Stomach (tissue), 9 donors: ENCODE results near the gene ITGB5. TPM values are rescaled to one million over a fixed set of nuclear protein-coding genes. Genes with fewer than 3 reads are reported as not detected.
A peak's percentile ranks its signal among the peaks of the same experiment; 100 is the strongest.
"Not testable (repeated sequence)": the region's sequence is repeated elsewhere in the genome, so short reads cannot be mapped to it uniquely, and the experiment has no call there.

Source experiments
- DNase-seq, 2 donors: peaks; one replicate each; pipeline versions ENCODE4 v3.0.0 to v3.0.0-alpha.2; 2013 to 2019
- H3K27ac ChIP-seq, 5 donors: fragments of 200-600 bp in 4 of 5; sonication (generic) in 4 of 5; one replicate each; pipeline ENCODE4 v1.5.1; 2013 to 2019; ENCODE audit warnings: mild to moderate bottlenecking in 1 of 5, moderate library complexity in 1 of 5
- H3K27me3 ChIP-seq, 3 donors: fragments of 200-600 bp; sonication (generic); one replicate each; pipeline ENCODE4 v1.5.1; 2017 to 2019; ENCODE audit warnings: mixed run types in 1 of 3
- H3K36me3 ChIP-seq, 4 donors: fragments of 200-600 bp; sonication (generic); 1 replicate in 3 of 4; 2 replicates in 1 of 4; pipeline ENCODE4 v1.5.1; 2016 to 2019
- H3K4me1 ChIP-seq, 4 donors: fragments of 200-600 bp; sonication (generic); one replicate each; pipeline ENCODE4 v1.5.1; 2016 to 2019
- H3K4me3 ChIP-seq, 4 donors: fragments of 200-600 bp; sonication (generic) in 3 of 4; one replicate each; pipeline ENCODE4 v1.5.1; 2016 to 2019; ENCODE audit warnings: mild to moderate bottlenecking in 1 of 4
- H3K9me3 ChIP-seq, 4 donors: fragments of 200-600 bp; sonication (generic); one replicate each; pipeline ENCODE4 v1.5.1; 2016 to 2019
- EP300 ChIP-seq: sonication (generic); formaldehyde crosslinking; IDR thresholded peaks from one replicate; pipeline ENCODE4 v1.6.1; 2017; ENCODE audit warnings: antibody characterized with exemption
- POLR2A ChIP-seq, 4 donors: fragments of 450-650 bp; IDR thresholded peaks; one replicate each; pipeline ENCODE4 v1.6.1; 2016; ENCODE audit warnings: antibody characterized with exemption in 4 of 4, control low read depth in 2 of 4, mild to moderate bottlenecking in 1 of 4, moderate library complexity in 1 of 4
- POLR2AphosphoS5 ChIP-seq, 3 donors: sonication (generic); formaldehyde crosslinking; IDR thresholded peaks; one replicate each; pipeline ENCODE4 v1.6.1; 2016; ENCODE audit warnings: antibody characterized with exemption in 3 of 3
- WGBS, 5 donors: extraction: QIAGEN DNeasy Blood & Tissue Kit in 3 of 5; methylation state at CpG; one replicate each; pipeline versions ENCODE4 v1.1.5 to v1.1.7; 2013 to 2018; 5-methylcytosine and 5-hydroxymethylcytosine counted together
- intact Hi-C: fragments of 100-400 bp; cut with DNase I; formaldehyde crosslinking; loops from one replicate; pipeline ENCODE4 v1.15.1; 2023; ENCODE audit warnings: low total_unique reads
- polyA plus RNA-seq, 3 donors: library from polyadenylated mRNA; stranded (reverse); fragments of 200-250 nt; gene quantifications; one replicate each; pipeline ENCODE4 v1.2.3, GENCODE V29; 2013
- total RNA-seq, 5 donors: library from RNA; depleted of rRNA; stranded (reverse); fragments of >200 nt; gene quantifications; one replicate each; pipeline versions ENCODE4 v1.1.0 to v1.2.3, GENCODE V29; 2014 to 2016
- TF ChIP-seq, protein P1 (sequence below), 7 experiments: fragments of 450-650 bp in 4 of 7; fragments of 200-600 bp in 3 of 7; sonication (generic) in 3 of 7; IDR thresholded peaks; one replicate each; pipeline ENCODE4 v1.5.1; 2016 to 2019; ENCODE audit warnings: antibody characterized with exemption in 7 of 7, control low read depth in 2 of 7, mild to moderate bottlenecking in 1 of 7
- donor health status: healthy with polysubstance abuse.
- donor health status: Bipolar disorder and iron deficiency.
- donor health status: healthy.

The ITGB5 gene
- total and polyA plus RNA-seq, 8 donors = 8.2 to 205 (median 54.1) TPM

- peaks cover 27 to 79% (median 52%) of the 10 kb centered on the region in 4 donors for H3K4me1 ChIP-seq
- no peak for TF ChIP-seq POLR2AphosphoS5 (IDR thresholded peaks at IDR 0.05)
- no peak for TF ChIP-seq EP300
- TF ChIP-seq, protein P1, sequence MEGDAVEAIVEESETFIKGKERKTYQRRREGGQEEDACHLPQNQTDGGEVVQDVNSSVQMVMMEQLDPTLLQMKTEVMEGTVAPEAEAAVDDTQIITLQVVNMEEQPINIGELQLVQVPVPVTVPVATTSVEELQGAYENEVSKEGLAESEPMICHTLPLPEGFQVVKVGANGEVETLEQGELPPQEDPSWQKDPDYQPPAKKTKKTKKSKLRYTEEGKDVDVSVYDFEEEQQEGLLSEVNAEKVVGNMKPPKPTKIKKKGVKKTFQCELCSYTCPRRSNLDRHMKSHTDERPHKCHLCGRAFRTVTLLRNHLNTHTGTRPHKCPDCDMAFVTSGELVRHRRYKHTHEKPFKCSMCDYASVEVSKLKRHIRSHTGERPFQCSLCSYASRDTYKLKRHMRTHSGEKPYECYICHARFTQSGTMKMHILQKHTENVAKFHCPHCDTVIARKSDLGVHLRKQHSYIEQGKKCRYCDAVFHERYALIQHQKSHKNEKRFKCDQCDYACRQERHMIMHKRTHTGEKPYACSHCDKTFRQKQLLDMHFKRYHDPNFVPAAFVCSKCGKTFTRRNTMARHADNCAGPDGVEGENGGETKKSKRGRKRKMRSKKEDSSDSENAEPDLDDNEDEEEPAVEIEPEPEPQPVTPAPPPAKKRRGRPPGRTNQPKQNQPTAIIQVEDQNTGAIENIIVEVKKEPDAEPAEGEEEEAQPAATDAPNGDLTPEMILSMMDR (IDR thresholded peaks at IDR 0.05) = no peak
- no peak for TF ChIP-seq POLR2A (IDR thresholded peaks at IDR 0.05)
- intact Hi-C loops = no loop called here
- no peaks in the 10 kb centered on the region for H3K27me3 ChIP-seq
- H3K27ac ChIP-seq = peak overlapping the region in 1 of 5 donors; percentile 62
- 74 to 89% (median 83%) methylated on average over 4 of the region's 4 CpGs for WGBS, 5 donors
- DNase-seq = no peak
- H3K9me3 ChIP-seq = no peaks in the 10 kb centered on the region
- H3K4me3 ChIP-seq = no peak overlapping the region
- H3K36me3 ChIP-seq = peaks cover 0 to 3% (median 0%) of the 10 kb centered on the region in 4 donors
These were observed 55.5 kb downstream of the ITGB5 start for GRCh38 chr3:124831628-124832199.

DNA sequence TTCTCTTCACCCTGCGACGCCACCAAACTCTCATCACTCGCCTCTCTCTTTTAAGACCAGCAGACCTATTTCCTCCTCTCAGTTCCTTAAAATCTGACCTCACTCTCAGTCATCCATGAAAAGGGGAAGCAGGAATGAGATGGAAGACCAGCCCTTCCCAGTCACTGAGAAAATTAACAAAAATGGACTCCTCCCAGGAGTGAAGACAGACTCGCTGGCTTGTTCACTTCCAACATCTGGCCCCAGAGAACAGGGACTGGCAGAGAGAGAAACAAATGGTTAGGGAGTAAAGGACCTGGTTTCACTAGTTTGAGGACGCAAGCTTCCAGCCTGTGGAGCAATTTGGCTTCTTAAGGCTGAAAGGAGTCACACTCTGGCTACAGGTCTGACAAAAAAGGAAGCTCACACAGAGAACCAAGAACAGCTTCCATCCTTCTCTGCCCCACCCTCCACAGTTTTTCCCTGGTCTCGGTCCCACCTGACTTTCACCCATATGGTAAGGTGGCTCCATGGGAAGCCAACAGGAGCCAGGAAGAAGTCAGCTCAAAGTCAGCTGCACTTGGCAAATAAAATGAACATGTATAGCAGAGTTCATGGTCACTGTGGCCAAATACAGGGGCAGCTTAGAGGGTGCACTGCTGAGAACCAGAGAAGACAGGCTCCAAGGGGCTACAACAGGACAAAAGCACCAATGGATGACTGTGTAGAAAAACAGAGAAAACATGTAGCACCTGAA lies 57.2 kb downstream of the ITGB5 start:
- intact Hi-C loops = no loop called here
- Histone ChIP-seq H3K27ac (peak overlapping the region in 4 of 5 donors; percentile 32 to 62 (median 45)), H3K4me3 (no peak overlapping the region), H3K9me3 (no peaks in the 10 kb centered on the region), H3K4me1 (peaks cover 14 to 67% (median 41%) of the 10 kb centered on the region in 4 donors), H3K36me3 (peaks cover 0 to 3% (median 0%) of the 10 kb centered on the region in 4 donors), H3K27me3 (no peaks in the 10 kb centered on the region)
- no peak for DNase-seq
- TF ChIP-seq, protein P1 (IDR thresholded peaks at IDR 0.05) = no peak
- no peak for TF ChIP-seq POLR2AphosphoS5 (IDR thresholded peaks at IDR 0.05)
- TF ChIP-seq EP300 = no peak
- TF ChIP-seq POLR2A (IDR thresholded peaks at IDR 0.05) = no peak
- 61 to 77% (median 72%) methylated on average over 6 of the region's 6 CpGs for WGBS, 5 donors

DNA sequence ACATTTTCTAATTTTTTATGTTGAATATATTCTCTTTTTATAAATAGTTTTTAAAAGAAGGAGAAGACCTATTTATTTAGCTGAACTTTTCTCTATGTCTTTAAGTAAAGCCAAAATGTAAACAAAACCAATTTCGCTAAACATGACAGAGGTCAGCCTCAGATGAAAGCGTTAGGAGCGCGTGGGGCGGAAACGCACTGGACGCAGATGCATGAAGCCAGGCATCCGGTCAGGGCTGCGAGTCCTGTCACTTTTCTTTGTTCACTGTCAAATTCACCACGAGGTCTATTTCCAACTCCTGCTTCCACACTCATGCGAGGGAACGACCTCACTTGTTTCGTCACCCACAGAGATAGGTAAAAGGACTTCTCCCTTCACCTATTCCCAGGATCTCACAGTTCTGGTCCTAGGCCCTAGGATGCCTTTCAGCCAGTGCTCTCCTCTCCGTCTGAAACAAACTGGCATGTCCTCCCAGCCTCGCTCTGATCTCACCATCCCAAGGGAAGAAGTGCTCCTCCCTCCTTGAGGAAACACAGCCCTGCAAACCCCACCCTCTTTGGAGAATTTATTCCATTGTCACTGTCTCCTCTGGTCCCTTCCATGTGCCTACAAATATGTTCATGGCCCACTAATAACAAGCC lies 57.9 kb downstream of the ITGB5 start:
- 82 to 87% (median 85%) methylated on average over 15 of the region's 15 CpGs for WGBS, 5 donors
- Histone ChIP-seq H3K4me1 (peaks cover 7 to 61% (median 34%) of the 10 kb centered on the region in 4 donors), H3K9me3 (no peaks in the 10 kb centered on the region), H3K27ac (peak overlapping the region in 4 of 5 donors; percentile 32 to 62 (median 45)), H3K4me3 (no peak overlapping the region), H3K27me3 (no peaks in the 10 kb centered on the region), H3K36me3 (peaks cover 0 to 3% (median 0%) of the 10 kb centered on the region in 4 donors)
- DNase-seq = no peak
- TF ChIP-seq, protein P1 (IDR thresholded peaks at IDR 0.05) = no peak
- TF ChIP-seq EP300 (no peak), POLR2A (IDR thresholded peaks at IDR 0.05) (no peak)
- intact Hi-C loops = no loop called here

DNA sequence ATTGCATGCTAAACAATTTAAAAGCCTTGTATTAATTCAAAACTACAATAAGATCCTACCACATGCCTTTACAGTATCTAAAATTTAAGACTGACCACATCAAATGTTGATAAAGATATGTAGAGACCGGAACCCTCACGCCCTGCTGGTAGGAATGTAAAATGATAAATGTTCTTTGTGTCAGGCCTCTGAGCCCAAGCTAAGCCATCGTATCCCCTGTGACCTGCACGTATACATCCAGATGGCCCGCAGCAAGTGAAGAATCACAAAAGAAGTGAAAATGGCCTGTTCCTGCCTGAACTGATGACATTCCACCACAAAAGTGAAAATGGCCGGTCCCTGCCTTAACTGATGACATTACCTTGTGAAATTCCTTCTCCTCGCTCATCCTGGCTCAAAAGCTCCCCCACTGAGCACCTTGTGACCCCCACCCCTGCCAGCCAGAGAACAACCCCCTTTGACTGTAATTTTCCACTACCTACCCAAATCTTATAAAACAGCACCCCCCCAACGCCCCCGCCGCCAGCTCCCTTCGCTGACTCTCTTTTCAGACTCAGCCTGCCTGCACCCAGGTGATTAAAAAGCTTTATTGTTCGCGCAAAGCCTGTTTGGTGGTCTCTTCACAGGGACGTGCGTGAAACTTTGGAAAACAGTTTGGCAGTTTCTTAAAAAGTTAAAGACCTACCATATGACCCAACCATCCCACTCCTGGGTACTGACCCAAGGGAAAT lies 59.5 kb downstream of the ITGB5 start:
- H3K9me3 ChIP-seq, H3K36me3 ChIP-seq, DNase-seq, H3K4me3 ChIP-seq, intact Hi-C loops, H3K27me3 ChIP-seq: not testable (repeated sequence)
- 76 to 86% (median 78%) methylated on average over 15 of the region's 15 CpGs for WGBS, 5 donors
- peak overlapping the region in 4 of 5 donors; percentile 36 to 76 (median 56) for H3K27ac ChIP-seq
- H3K4me1 ChIP-seq = peaks cover 4 to 45% (median 23%) of the 10 kb centered on the region in 4 donors
